SK-N-SH (cell line): ENCODE data around the gene FCHSD2. TPM values are rescaled to one million over a fixed set of nuclear protein-coding genes. Genes with fewer than 3 reads are reported as not detected.

Experiments
- CTCF ChIA-PET: fragments of 300-600, 350-600 bp; formaldehyde crosslinking; extraction: SDS; loops from one replicate; lab custom pipeline; 2021; lab: Yijun Ruan, JAX
- POLR2A ChIA-PET: fragments of 350-600 bp; sonication (Branson Sonifier 250); formaldehyde crosslinking; extraction: SDS; loops from one replicate; lab custom pipeline; 2020; ENCODE audit warnings: antibody characterized with exemption, inconsistent platforms; lab: Yijun Ruan, JAX
- DNase-seq: peaks from one replicate; pipeline ENCODE4 v3.0.0; 2012
- H2AFZ ChIP-seq: fragments of 200-600 bp; sonication (generic); 2 replicates; pipeline ENCODE4 v1.8.1; 2016; ENCODE audit warnings: antibody characterized with exemption, mild to moderate bottlenecking, low read depth
- H3F3A ChIP-seq: fragments of 200-600 bp; sonication (generic); replicated peaks from 2 replicates; pipeline ENCODE3; 2016; ENCODE audit warnings: antibody characterized with exemption, mild to moderate bottlenecking; ENCODE audit not compliant: insufficient read depth
- H3K27ac ChIP-seq, 2 experiments: fragments of 200-500 bp in 1 of 2; fragments of 200-600 bp in 1 of 2; sonication (Bioruptor generic) in 1 of 2; sonication (generic), shearing (Covaris generic) in 1 of 2; 2 replicates each; pipeline versions ENCODE4 v1.5.1 to v1.6.1; 2014 to 2016; ENCODE audit warnings: low read depth in 2 of 2, inconsistent platforms in 1 of 2, low read length in 1 of 2, mild to moderate bottlenecking in 1 of 2, mixed read lengths in 1 of 2
- H3K27me3 ChIP-seq: fragments of 200-600 bp; sonication (generic), shearing (Covaris generic); 2 replicates; pipeline ENCODE4 v1.6.1; 2016; ENCODE audit warnings: mixed run types; ENCODE audit not compliant: insufficient read depth
- H3K36me3 ChIP-seq, 2 experiments: fragments of 200-500 bp in 1 of 2; fragments of 200-600 bp in 1 of 2; sonication (Bioruptor generic) in 1 of 2; sonication (generic) in 1 of 2; replicated peaks in 1 of 2; 2 replicates each; pipeline versions ENCODE3 to v1.5.1; 2014 to 2016; ENCODE audit warnings: low read length in 1 of 2, mild to moderate bottlenecking in 1 of 2; ENCODE audit not compliant: insufficient read depth in 2 of 2, control insufficient read depth in 1 of 2
- H3K4me1 ChIP-seq, 2 experiments: fragments of 200-500 bp in 1 of 2; fragments of 200-600 bp in 1 of 2; sonication (Bioruptor generic) in 1 of 2; sonication (generic), shearing (Covaris generic) in 1 of 2; 2 replicates each; pipeline versions ENCODE4 v1.5.1 to v1.6.1; 2014 to 2016; ENCODE audit warnings: low read depth in 1 of 2, low read length in 1 of 2, mixed run types in 1 of 2; ENCODE audit not compliant: insufficient read depth in 2 of 2, control insufficient read depth in 1 of 2
- H3K4me2 ChIP-seq: fragments of 200-600 bp; sonication (generic), shearing (Covaris generic); 2 replicates; pipeline ENCODE4 v1.6.1; 2017; ENCODE audit warnings: mixed run types
- H3K4me3 ChIP-seq, 2 experiments: fragments of 200-500 bp in 1 of 2; fragments of 200-600 bp in 1 of 2; sonication (Bioruptor generic) in 1 of 2; sonication (generic), shearing (Covaris generic) in 1 of 2; 2 replicates each; pipeline versions ENCODE4 v1.5.1 to v1.8.1; 2014 to 2016; ENCODE audit warnings: low read depth in 2 of 2, inconsistent platforms in 1 of 2, low read length in 1 of 2, mild to moderate bottlenecking in 1 of 2, mixed read lengths in 1 of 2, moderate library complexity in 1 of 2
- H3K79me2 ChIP-seq: fragments of 200-600 bp; sonication (generic); 2 replicates; pipeline ENCODE4 v1.8.1; 2017; ENCODE audit warnings: mild to moderate bottlenecking; ENCODE audit not compliant: insufficient read depth
- H3K9ac ChIP-seq: fragments of 200-600 bp; sonication (generic); 2 replicates; pipeline ENCODE4 v1.6.1; 2017; ENCODE audit warnings: mixed run types
- H3K9me2 ChIP-seq: fragments of 200-600 bp; sonication (generic); 2 replicates; pipeline ENCODE4 v1.6.1; 2017; ENCODE audit warnings: mixed run types
- H3K9me3 ChIP-seq: fragments of 200-600 bp; sonication (generic); 2 replicates; pipeline ENCODE4 v1.6.1; 2017; ENCODE audit warnings: mixed run types, mild to moderate bottlenecking, moderate library complexity
- H4K20me1 ChIP-seq: fragments of 200-600 bp; sonication (generic); 2 replicates; pipeline ENCODE4 v1.6.1; 2017; ENCODE audit warnings: mild to moderate bottlenecking, mixed run types; ENCODE audit not compliant: insufficient read depth
- ELF1 ChIP-seq: IDR thresholded peaks from 2 replicates; pipeline ENCODE4 v1.4.0; 2012
- EP300 ChIP-seq, 2 experiments: IDR thresholded peaks; 2 replicates each; pipeline versions ENCODE4 v1.4.0 to v1.6.1; 2012; ENCODE audit warnings: borderline replicate concordance in 1 of 2, low read depth in 1 of 2, low read length in 1 of 2
- FOSL2 ChIP-seq: IDR thresholded peaks from 2 replicates; pipeline ENCODE4 v1.4.0; 2012; ENCODE audit warnings: low read depth, mild to moderate bottlenecking, moderate library complexity, borderline replicate concordance
- FOXJ3 ChIP-seq: sonication (generic); formaldehyde crosslinking; IDR thresholded peaks from 2 replicates; pipeline ENCODE4 v1.5.1; 2020; ENCODE audit warnings: mild to moderate bottlenecking, missing genetic modification reagents
- GABPA ChIP-seq: IDR thresholded peaks from 2 replicates; pipeline ENCODE4 v1.4.0; 2012; ENCODE audit warnings: low read depth, mild to moderate bottlenecking
- GATA2 ChIP-seq: sonication (generic); formaldehyde crosslinking; IDR thresholded peaks from 2 replicates; pipeline ENCODE4 v1.5.0; 2020; ENCODE audit warnings: mild to moderate bottlenecking, missing genetic modification reagents
- JUND ChIP-seq: IDR thresholded peaks from 2 replicates; pipeline ENCODE4 v1.4.0; 2012
- PBX3 ChIP-seq: IDR thresholded peaks from 2 replicates; pipeline ENCODE4; 2012
- POLR2AphosphoS5 ChIP-seq: IDR thresholded peaks from 2 replicates; pipeline ENCODE4 v1.6.1; 2012; ENCODE audit warnings: low read depth, low read length
- RCOR1 ChIP-seq: fragments of 150-350 bp; IDR thresholded peaks from 2 replicates; pipeline ENCODE4 v1.6.1; 2017; ENCODE audit warnings: antibody characterized with exemption, low read length
- RFX5 ChIP-seq: IDR thresholded peaks from 2 replicates; pipeline ENCODE4 v1.6.1; 2012; ENCODE audit warnings: mild to moderate bottlenecking, improper control_type of control experiment, low read length
- RXRA ChIP-seq: IDR thresholded peaks from 2 replicates; pipeline ENCODE4 v1.4.0; 2012; ENCODE audit warnings: low read depth, mild to moderate bottlenecking, borderline replicate concordance
- SIN3A ChIP-seq: IDR thresholded peaks from 2 replicates; pipeline ENCODE4 v1.6.1; 2012; ENCODE audit warnings: low read depth, mild to moderate bottlenecking, low read length, moderate library complexity, borderline replicate concordance
- SMC3 ChIP-seq: IDR thresholded peaks from 2 replicates; pipeline ENCODE4 v1.6.1; 2012; ENCODE audit warnings: low read depth, low read length, improper control_type of control experiment
- TAF1 ChIP-seq: IDR thresholded peaks from 2 replicates; pipeline ENCODE4 v1.6.1; 2012; ENCODE audit warnings: low read depth, mild to moderate bottlenecking, low read length, moderate library complexity, borderline replicate concordance
- TCF12 ChIP-seq: IDR thresholded peaks from 2 replicates; pipeline ENCODE4 v1.4.0; 2012
- TEAD4 ChIP-seq: IDR thresholded peaks from 2 replicates; pipeline ENCODE4 v1.4.0; 2012; ENCODE audit warnings: mild to moderate bottlenecking, borderline replicate concordance; ENCODE audit not compliant: insufficient read depth
- USF2 ChIP-seq: fragments of 150-350 bp; IDR thresholded peaks from 2 replicates; pipeline ENCODE4 v1.6.1; 2017; ENCODE audit warnings: antibody characterized with exemption, low read length, low read depth, borderline replicate concordance
- YY1 ChIP-seq: IDR thresholded peaks from 2 replicates; pipeline ENCODE4 v1.4.0; 2012; ENCODE audit warnings: low read depth, mild to moderate bottlenecking
- WGBS: methylation state at CpG from one replicate; pipeline ENCODE4 v1.1.6; 2017; ENCODE audit warnings: low lambda C conversion rate; 5-methylcytosine and 5-hydroxymethylcytosine counted together
- polyA plus RNA-seq, 3 experiments: library from polyadenylated mRNA; depleted of rRNA; stranded (reverse); fragments of >200 nt; gene quantifications; 2 replicates each; pipeline ENCODE4 v1.2.3, GENCODE V29; 2012
- TF ChIP-seq, protein P1 (sequence below): IDR thresholded peaks from 2 replicates; pipeline ENCODE4 v1.6.1; 2012; ENCODE audit warnings: mild to moderate bottlenecking, low read depth, low read length, moderate library complexity

The FCHSD2 gene
- polyA plus RNA-seq, 1 of the 3 experiments (the other 2 are of a cell fraction) = 10.4 TPM

DNA sequence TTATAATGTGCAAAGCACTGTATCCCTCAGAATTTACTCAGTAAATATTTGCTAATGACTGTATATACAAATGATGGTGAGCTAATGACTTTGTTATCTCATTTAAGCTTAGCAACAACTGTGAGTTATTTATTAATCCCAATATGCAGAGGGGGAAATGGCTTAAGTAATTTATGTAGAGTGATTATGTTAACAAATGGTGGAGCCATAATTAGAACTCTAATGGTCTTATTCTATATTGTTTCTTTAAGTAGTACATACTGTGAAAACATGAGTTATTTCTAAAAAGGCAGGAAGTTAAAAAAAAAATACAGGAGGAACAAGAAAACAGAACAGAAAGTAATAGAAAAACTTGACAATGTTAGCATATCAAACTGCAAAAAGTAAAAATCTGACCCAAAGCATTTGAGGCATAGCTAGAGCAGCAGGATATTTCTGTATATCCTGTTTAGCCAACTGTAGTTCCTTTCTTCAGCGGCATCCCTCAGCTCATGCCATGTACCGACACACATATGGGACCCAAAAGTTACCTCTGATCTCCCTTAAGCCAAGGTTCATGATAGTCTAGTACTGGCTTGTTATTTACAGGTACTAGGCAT, 94.2 kb downstream of the FCHSD2 start:
- ChIA-PET POLR2A (no interaction called here), CTCF (interaction anchor here (1.8 kb wide), 1 partner anchor 95 kb away, joined by 5 read pairs; no protein-coding TSS in a partner anchor)
- H2AFZ ChIP-seq = no peak overlapping the region
- peaks cover 3% of the 10 kb centered on the region for H3K79me2 ChIP-seq
- no peak overlapping the region for H3K27ac ChIP-seq
- DNase-seq = no peak
- H3K4me1 ChIP-seq = no peaks in the 10 kb centered on the region; a peak in 2 of 4 replicates
- no peak overlapping the region for H3K9ac ChIP-seq
- H3K36me3 ChIP-seq = no peaks in the 10 kb centered on the region
- TF ChIP-seq GABPA = no peak
- no peak for TF ChIP-seq ELF1
- TF ChIP-seq FOSL2 = no peak
- TF ChIP-seq RCOR1 = no peak
- TF ChIP-seq FOXJ3 (CRISPR knock-in tag) = no peak
- no peak for TF ChIP-seq SMC3
- no peak for TF ChIP-seq SIN3A
- TF ChIP-seq POLR2AphosphoS5 = no peak
- no peak for TF ChIP-seq YY1
- TF ChIP-seq USF2 = no peak
- TF ChIP-seq, protein P1, sequence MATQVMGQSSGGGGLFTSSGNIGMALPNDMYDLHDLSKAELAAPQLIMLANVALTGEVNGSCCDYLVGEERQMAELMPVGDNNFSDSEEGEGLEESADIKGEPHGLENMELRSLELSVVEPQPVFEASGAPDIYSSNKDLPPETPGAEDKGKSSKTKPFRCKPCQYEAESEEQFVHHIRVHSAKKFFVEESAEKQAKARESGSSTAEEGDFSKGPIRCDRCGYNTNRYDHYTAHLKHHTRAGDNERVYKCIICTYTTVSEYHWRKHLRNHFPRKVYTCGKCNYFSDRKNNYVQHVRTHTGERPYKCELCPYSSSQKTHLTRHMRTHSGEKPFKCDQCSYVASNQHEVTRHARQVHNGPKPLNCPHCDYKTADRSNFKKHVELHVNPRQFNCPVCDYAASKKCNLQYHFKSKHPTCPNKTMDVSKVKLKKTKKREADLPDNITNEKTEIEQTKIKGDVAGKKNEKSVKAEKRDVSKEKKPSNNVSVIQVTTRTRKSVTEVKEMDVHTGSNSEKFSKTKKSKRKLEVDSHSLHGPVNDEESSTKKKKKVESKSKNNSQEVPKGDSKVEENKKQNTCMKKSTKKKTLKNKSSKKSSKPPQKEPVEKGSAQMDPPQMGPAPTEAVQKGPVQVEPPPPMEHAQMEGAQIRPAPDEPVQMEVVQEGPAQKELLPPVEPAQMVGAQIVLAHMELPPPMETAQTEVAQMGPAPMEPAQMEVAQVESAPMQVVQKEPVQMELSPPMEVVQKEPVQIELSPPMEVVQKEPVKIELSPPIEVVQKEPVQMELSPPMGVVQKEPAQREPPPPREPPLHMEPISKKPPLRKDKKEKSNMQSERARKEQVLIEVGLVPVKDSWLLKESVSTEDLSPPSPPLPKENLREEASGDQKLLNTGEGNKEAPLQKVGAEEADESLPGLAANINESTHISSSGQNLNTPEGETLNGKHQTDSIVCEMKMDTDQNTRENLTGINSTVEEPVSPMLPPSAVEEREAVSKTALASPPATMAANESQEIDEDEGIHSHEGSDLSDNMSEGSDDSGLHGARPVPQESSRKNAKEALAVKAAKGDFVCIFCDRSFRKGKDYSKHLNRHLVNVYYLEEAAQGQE = no peak
- no peak for TF ChIP-seq EP300 (IDR thresholded peaks at IDR 0.05; ENCODE audit: borderline replicate concordance in 1 of 2, low read depth in 1 of 2, low read length in 1 of 2)
- TF ChIP-seq TEAD4 = no peak
- no peaks in the 10 kb centered on the region for H4K20me1 ChIP-seq
- H3K4me2 ChIP-seq = no peak overlapping the region
- 92% methylated on average over 2 of the region's 2 CpGs for WGBS
- H3F3A ChIP-seq = peaks cover 3% of the 10 kb centered on the region
- no peaks in the 10 kb centered on the region for H3K9me3 ChIP-seq
- H3K4me3 ChIP-seq = no peak overlapping the region
- no peaks in the 10 kb centered on the region for H3K9me2 ChIP-seq
- no peaks in the 10 kb centered on the region for H3K27me3 ChIP-seq

DNA sequence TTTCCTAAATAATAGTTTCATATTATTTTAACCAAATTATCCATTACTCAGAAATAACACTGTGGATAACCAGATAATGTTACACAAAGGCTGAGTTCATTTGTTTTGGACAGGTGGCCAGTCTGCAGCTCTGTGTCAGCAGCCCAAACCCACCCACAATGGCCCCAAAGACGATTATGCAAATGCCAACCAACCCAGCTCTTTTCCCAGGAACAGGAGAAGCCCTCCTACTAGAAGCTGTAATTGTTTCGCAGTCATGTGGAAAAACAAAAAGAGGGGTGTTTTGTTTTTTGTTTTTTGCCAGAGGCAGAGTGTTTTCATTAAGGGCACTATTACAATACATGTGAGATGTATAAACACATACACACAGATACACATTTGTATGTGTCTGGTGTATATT, 102.1 kb downstream of the FCHSD2 start:
- H3K9me2 ChIP-seq = no peaks in the 10 kb centered on the region
- no peaks in the 10 kb centered on the region for H3K27me3 ChIP-seq
- no peak overlapping the region for H3K27ac ChIP-seq
- POLR2A ChIA-PET = no interaction called here
- no peak overlapping the region for H2AFZ ChIP-seq
- WGBS = 77% methylated on average over 2 of the region's 2 CpGs
- no peak for DNase-seq
- no peaks in the 10 kb centered on the region for H3F3A ChIP-seq
- H3K36me3 ChIP-seq = peaks cover 0 to 3% of the 10 kb centered on the region in 2 experiments
- H4K20me1 ChIP-seq = no peaks in the 10 kb centered on the region
- no peak overlapping the region for H3K4me3 ChIP-seq
- no peak overlapping the region for H3K9ac ChIP-seq
- H3K4me1 ChIP-seq = no peaks in the 10 kb centered on the region
- CTCF ChIA-PET = no interaction called here
- no peaks in the 10 kb centered on the region for H3K9me3 ChIP-seq
- H3K79me2 ChIP-seq = no peaks in the 10 kb centered on the region; the same call in 1 of the 2 replicates
- no peak overlapping the region for H3K4me2 ChIP-seq
- TF ChIP-seq FOXJ3 (CRISPR knock-in tag) (no peak), RFX5 (no peak), TEAD4 (no peak), POLR2AphosphoS5 (no peak), TAF1 (no peak), SIN3A (no peak), RXRA (no peak), FOSL2 (no peak), PBX3 (no peak), YY1 (no peak), JUND (no peak), RCOR1 (no peak), GATA2 (CRISPR knock-in tag) (no peak), USF2 (no peak), TCF12 (no peak)
